PFSK-1 (cell line): ENCODE results near the gene SESN1.

Experiments used
- FOXP2 ChIP-seq: optimal IDR thresholded peaks from 2 replicates; pipeline ENCODE3; 2011; ENCODE audit warnings: borderline replicate concordance, control low read depth, inconsistent platforms; ENCODE audit not compliant: insufficient read depth; ENCODE audit errors: extremely low read length, extremely low read depth
- POLR2AphosphoS5 ChIP-seq: IDR thresholded peaks from 2 replicates; pipeline ENCODE4 v1.6.1; 2012; ENCODE audit warnings: low read depth, mild to moderate bottlenecking, control low read depth, low read length, moderate library complexity
- SIN3A ChIP-seq: IDR thresholded peaks from 2 replicates; pipeline ENCODE4 v1.6.1; 2012; ENCODE audit warnings: mild to moderate bottlenecking, low read length, moderate library complexity, borderline replicate concordance; ENCODE audit not compliant: insufficient read depth
- TAF1 ChIP-seq: IDR thresholded peaks from 2 replicates; pipeline ENCODE4 v1.6.1; 2012; ENCODE audit warnings: low read length, control low read depth, borderline replicate concordance; ENCODE audit not compliant: insufficient read depth
- TF ChIP-seq, protein P1 (sequence below), 2 experiments: IDR thresholded peaks; 2 replicates each; pipeline versions ENCODE4 v1.6.1 to v1.8.0; 2011 to 2012; ENCODE audit warnings: low read depth in 2 of 2, low read length in 2 of 2, control low read depth in 1 of 2, inconsistent platforms in 1 of 2, mild to moderate bottlenecking in 1 of 2, moderate library complexity in 1 of 2; ENCODE audit not compliant: insufficient read depth in 1 of 2

SESN1 gene

DNA sequence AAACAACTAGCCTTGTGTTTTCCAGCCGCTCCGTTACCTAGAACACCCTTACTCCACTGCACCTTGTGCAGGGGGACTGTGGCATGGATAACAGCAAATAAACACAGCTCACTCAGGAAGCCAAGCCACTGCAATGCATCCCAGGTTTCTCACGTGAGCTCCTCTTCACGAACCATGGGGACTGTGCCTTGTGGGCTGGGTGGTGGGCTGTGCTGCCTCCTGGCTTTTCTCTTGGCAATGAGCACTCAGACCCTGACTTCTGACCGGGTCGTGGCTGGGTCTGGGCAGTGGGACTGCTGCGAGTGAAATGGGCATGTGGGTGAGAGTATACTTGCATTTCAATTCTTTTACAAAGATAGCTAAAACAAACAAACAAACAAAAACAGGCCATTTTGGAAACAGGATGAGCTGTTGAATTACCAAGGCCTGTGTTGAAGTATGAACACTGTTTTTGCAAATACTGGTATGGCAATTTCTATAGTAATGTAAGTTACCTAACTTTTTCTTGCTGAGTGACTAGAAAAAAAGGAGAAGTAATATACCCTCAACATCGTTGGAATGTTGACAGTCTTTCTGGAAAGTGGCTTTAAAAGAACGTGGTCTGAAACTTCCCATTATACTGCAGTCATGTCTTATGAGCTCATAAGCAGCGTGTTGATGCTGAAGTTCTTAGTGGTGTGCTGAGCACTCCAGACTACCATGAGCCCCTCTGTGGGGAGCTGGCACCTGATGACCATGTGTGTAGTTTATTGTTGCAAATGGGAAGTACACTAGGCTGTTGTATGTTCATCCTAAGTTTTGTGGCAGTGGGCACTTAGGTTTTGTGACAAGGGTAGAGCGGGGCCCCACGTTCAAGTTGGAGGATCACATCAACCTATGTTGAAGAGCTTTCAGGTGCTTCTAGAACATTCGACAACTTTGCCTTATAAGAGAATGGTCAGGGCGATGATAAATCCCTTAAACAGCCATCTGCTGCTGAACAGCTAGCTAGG lies 126.0 kb downstream of the SESN1 start:
- no peak for TF ChIP-seq SIN3A
- no peak for TF ChIP-seq POLR2AphosphoS5
- TF ChIP-seq, protein P1, sequence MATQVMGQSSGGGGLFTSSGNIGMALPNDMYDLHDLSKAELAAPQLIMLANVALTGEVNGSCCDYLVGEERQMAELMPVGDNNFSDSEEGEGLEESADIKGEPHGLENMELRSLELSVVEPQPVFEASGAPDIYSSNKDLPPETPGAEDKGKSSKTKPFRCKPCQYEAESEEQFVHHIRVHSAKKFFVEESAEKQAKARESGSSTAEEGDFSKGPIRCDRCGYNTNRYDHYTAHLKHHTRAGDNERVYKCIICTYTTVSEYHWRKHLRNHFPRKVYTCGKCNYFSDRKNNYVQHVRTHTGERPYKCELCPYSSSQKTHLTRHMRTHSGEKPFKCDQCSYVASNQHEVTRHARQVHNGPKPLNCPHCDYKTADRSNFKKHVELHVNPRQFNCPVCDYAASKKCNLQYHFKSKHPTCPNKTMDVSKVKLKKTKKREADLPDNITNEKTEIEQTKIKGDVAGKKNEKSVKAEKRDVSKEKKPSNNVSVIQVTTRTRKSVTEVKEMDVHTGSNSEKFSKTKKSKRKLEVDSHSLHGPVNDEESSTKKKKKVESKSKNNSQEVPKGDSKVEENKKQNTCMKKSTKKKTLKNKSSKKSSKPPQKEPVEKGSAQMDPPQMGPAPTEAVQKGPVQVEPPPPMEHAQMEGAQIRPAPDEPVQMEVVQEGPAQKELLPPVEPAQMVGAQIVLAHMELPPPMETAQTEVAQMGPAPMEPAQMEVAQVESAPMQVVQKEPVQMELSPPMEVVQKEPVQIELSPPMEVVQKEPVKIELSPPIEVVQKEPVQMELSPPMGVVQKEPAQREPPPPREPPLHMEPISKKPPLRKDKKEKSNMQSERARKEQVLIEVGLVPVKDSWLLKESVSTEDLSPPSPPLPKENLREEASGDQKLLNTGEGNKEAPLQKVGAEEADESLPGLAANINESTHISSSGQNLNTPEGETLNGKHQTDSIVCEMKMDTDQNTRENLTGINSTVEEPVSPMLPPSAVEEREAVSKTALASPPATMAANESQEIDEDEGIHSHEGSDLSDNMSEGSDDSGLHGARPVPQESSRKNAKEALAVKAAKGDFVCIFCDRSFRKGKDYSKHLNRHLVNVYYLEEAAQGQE (IDR thresholded peaks at IDR 0.05; ENCODE audit: insufficient read depth in 1 of 2, low read depth in 2 of 2, low read length in 2 of 2) = no peak
- TF ChIP-seq TAF1 = no peak
- TF ChIP-seq FOXP2 = no peak

DNA sequence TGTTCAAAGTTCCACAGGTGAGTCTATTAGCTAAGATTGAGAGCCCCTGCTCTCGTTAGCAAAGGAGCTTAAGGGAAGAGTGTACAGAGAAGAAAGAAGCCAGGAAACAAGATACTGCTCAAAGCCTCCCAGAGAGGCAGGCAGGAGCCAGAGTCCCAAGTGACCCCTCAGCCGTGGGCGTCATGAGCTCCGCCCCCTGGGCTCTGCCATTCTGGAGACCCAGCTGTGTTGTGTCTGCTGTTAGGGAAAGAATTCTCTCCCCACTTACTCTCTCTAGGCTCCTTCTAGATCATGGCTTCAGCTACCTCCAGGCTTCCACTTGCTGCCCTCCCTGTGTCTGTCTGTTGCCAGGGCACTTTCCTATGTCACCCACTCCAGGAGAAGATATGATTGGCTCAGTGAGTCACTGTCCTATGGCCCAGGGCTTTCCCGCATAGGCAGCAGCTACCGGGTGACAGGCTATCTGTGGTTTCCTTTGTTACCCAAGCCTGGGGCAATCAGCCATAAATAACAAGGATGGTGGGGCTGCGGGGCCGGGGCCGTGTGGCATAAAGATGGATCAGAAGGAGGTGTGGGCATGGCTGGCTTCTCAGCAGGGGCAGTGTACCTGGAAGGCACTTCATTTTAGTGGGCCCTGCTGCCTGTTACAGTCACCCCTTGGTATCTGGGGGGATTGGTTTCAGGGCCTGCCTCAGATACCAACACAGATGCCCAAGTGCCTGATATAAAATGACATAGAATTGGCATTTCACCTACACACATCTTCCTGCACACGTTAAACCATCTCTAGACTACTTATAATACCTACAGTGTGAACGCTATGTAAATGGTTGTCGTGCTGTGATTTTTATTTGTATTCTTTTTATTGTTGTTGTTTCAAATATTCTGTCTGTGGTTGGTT lies 127.5 kb downstream of the SESN1 start:
- no peak for TF ChIP-seq FOXP2
- TF ChIP-seq, protein P1 (IDR thresholded peaks at IDR 0.05; ENCODE audit: insufficient read depth in 1 of 2, low read depth in 2 of 2, low read length in 2 of 2) = no peak
- no peak for TF ChIP-seq SIN3A
- TF ChIP-seq POLR2AphosphoS5 = no peak
- TF ChIP-seq TAF1 = no peak

DNA sequence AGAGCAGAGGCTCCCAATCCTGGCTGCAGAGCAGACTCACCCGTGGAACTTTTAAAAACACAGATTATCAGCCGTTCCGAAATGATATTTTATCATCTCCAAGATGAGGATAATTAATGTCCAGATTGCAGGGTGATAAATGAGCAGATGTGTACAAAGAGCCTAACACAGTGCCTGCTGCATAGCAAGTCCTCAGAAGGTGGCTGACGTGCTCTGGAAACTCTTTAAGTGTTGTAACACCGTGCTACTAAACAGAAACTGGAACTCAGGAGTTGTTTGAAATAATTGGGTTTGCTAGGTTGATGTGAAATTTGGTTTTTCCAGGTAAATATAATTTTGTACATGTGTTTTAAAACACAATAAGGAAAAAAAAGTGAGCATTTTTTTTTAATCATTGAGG lies 128.4 kb downstream of the SESN1 start:
- TF ChIP-seq SIN3A (no peak), FOXP2 (no peak), POLR2AphosphoS5 (no peak), TAF1 (no peak)
- TF ChIP-seq, protein P1 (IDR thresholded peaks at IDR 0.05; ENCODE audit: insufficient read depth in 1 of 2, low read depth in 2 of 2, low read length in 2 of 2) = no peak

DNA sequence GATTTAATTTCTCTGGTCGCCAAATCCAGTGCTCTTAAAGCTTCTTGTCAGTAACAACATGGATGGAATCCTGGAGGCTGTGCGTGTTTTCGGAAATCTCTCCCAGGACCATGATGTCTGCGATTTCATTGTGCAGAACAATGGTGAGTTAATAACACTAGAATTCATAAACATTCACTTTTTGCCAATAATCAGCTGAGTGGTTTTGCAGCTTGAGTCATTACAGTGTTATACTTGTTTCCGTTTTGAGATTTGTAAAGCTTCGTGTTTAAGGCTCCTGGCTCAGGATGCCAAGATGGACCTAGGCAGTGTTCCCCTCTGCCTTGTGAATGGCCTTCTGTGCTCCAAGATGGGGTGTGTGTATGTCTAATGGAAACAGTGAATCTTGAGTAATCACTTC lies 132.7 kb downstream of the SESN1 start:
- TF ChIP-seq, protein P1 (IDR thresholded peaks at IDR 0.05; ENCODE audit: insufficient read depth in 1 of 2, low read depth in 2 of 2, low read length in 2 of 2) = no peak
- TF ChIP-seq FOXP2 = no peak
- TF ChIP-seq SIN3A = no peak
- TF ChIP-seq TAF1 = no peak
- no peak for TF ChIP-seq POLR2AphosphoS5
